Sigmoid colon (tissue), 7 donors: ENCODE data around the gene MYLK. TPM values are rescaled to one million over a fixed set of nuclear protein-coding genes. Genes with fewer than 3 reads are reported as not detected.

Source experiments
- DNase-seq: peaks from one replicate; pipeline ENCODE4 v3.0.0-alpha.2; 2019
- H3K27ac ChIP-seq, 4 donors: fragments of 200-600 bp; sonication (generic); one replicate each; pipeline ENCODE4 v1.5.1; 2016 to 2019; ENCODE audit warnings: mild to moderate bottlenecking in 1 of 4
- H3K27me3 ChIP-seq, 3 donors: fragments of 200-600 bp; sonication (generic); one replicate each; pipeline ENCODE4 v1.5.1; 2019; ENCODE audit warnings: mild to moderate bottlenecking in 1 of 3
- H3K36me3 ChIP-seq, 4 donors: fragments of 200-600 bp; sonication (generic); one replicate each; pipeline ENCODE4 v1.5.1; 2016 to 2019
- H3K4me1 ChIP-seq, 4 donors: fragments of 200-600 bp; sonication (generic); one replicate each; pipeline ENCODE4 v1.5.1; 2017 to 2019
- H3K4me3 ChIP-seq, 4 donors: fragments of 200-600 bp; sonication (generic); one replicate each; pipeline ENCODE4 v1.5.1; 2017 to 2019; ENCODE audit warnings: mild to moderate bottlenecking in 2 of 4, moderate library complexity in 1 of 4
- H3K9me3 ChIP-seq, 4 donors: fragments of 200-600 bp in 3 of 4; sonication (generic) in 3 of 4; one replicate each; pipeline versions ENCODE4 v1.5.1 to v1.6.1; 2013 to 2019
- CTCF ChIP-seq, 4 experiments: fragments of 450-650 bp in 3 of 4; fragments of 200-600 bp in 1 of 4; IDR thresholded peaks; one replicate each; pipeline ENCODE4 v1.5.1; 2016 to 2019; ENCODE audit warnings: antibody characterized with exemption in 4 of 4, mild to moderate bottlenecking in 3 of 4, moderate library complexity in 2 of 4
- EP300 ChIP-seq, 4 donors: sonication (generic); formaldehyde crosslinking; IDR thresholded peaks; one replicate each; pipeline ENCODE4 v1.6.1; 2017; ENCODE audit warnings: antibody characterized with exemption in 4 of 4
- POLR2A ChIP-seq, 2 donors: fragments of 450-650 bp; IDR thresholded peaks; one replicate each; pipeline ENCODE4 v1.6.1; 2016; ENCODE audit warnings: antibody characterized with exemption in 2 of 2, mild to moderate bottlenecking in 2 of 2, moderate library complexity in 2 of 2
- POLR2AphosphoS5 ChIP-seq, 4 donors: sonication (generic); formaldehyde crosslinking; IDR thresholded peaks; one replicate each; pipeline ENCODE4 v1.6.1; 2017; ENCODE audit warnings: antibody characterized with exemption in 4 of 4
- WGBS, 2 donors: extraction: QIAGEN DNeasy Blood & Tissue Kit; methylation state at CpG; one replicate each; pipeline ENCODE4 v1.1.7; 2013; 5-methylcytosine and 5-hydroxymethylcytosine counted together
- intact Hi-C: fragments of 100-400 bp; cut with DNase I; formaldehyde crosslinking; loops from one replicate; pipeline ENCODE4 v1.15.1; 2023
- polyA plus RNA-seq, 3 donors: library from polyadenylated mRNA; stranded (reverse); fragments of 200-250 nt; gene quantifications; one replicate each; pipeline ENCODE4 v1.2.3, GENCODE V29; 2013
- total RNA-seq, 4 donors: library from RNA; depleted of rRNA; stranded (reverse); fragments of >200 nt; gene quantifications; one replicate each; pipeline ENCODE4 v1.1.0, GENCODE V29; 2016
- donor health status: healthy with polysubstance abuse.
- donor health status: Bipolar disorder and iron deficiency.
- donor health status: healthy.

Gene MYLK
- total and polyA plus RNA-seq, 7 donors: 21.5 to 2,153 (median 1,169) TPM

DNA sequence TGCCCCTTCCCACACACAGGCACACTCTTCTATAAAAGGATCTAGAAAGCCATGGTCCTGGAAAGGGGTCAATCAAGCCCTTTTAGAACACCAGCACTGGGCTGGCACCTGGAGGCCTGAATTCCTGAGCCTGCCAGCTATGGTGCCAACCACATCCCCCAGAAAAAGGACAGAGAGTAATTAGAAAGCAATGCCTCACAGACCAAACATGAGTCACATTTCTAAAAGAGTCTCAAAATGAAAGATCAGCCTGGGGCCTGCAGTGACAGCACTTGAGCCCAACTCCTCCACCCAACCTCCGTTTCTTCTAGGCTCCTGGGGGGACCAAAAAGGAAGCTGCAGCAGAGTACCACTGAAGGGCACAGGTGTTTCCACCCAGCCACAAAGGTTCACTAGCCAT is 14.1 kb downstream of the MYLK start:
- Histone ChIP-seq H3K36me3 (no peaks in the 10 kb centered on the region), H3K4me3 (no peak overlapping the region), H3K27ac (no peak overlapping the region), H3K9me3 (no peaks in the 10 kb centered on the region), H3K27me3 (no peaks in the 10 kb centered on the region), H3K4me1 (no peaks in the 10 kb centered on the region)
- WGBS, 2 donors: 70 to 90% methylated on average over 1 of the region's 1 CpG
- intact Hi-C loops: no loop called here
- no peak for DNase-seq
- TF ChIP-seq POLR2A (IDR thresholded peaks at IDR 0.05) (no peak), CTCF (IDR thresholded peaks at IDR 0.05) (no peak), EP300 (IDR thresholded peaks at IDR 0.05) (no peak), POLR2AphosphoS5 (IDR thresholded peaks at IDR 0.05) (no peak)

- no peaks in the 10 kb centered on the region for H3K36me3 ChIP-seq
- no peak for DNase-seq
- 63 to 89% methylated on average over 1 of the region's 1 CpG for WGBS, 2 donors
- H3K27ac ChIP-seq: no peak overlapping the region
- TF ChIP-seq POLR2AphosphoS5 (IDR thresholded peaks at IDR 0.05) (no peak), POLR2A (IDR thresholded peaks at IDR 0.05) (no peak), CTCF (IDR thresholded peaks at IDR 0.05) (no peak), EP300 (IDR thresholded peaks at IDR 0.05) (no peak)
- no peaks in the 10 kb centered on the region for H3K4me1 ChIP-seq
- H3K9me3 ChIP-seq: no peaks in the 10 kb centered on the region
- intact Hi-C loops: no loop called here
- no peaks in the 10 kb centered on the region for H3K27me3 ChIP-seq
- H3K4me3 ChIP-seq: no peak overlapping the region
Measured at GRCh38 chr3:123869165-123869564, 15.0 kb downstream of the MYLK start.

DNA sequence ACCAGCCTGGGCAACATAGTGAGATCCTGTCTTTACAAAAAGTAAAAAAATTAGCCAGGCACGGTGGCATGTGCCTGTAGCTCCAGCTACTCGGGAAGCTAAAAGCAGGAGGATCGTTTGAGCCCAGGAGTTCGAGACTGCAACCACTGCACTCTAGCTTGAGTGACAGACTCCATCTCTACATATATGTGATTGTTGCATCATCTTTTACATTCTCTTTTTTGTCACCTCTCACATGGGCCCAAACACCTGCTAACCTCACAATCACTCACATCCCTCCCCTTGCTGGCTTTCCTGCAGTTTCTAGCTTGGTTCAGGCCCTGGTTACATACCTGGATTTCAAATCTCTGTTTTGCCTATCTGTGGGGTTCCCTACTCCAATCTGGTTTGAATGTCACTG is 19.4 kb downstream of the MYLK start:
- intact Hi-C loops: no loop called here
- H3K9me3 ChIP-seq: no peaks in the 10 kb centered on the region
- TF ChIP-seq CTCF (IDR thresholded peaks at IDR 0.05) (no peak), EP300 (IDR thresholded peaks at IDR 0.05) (no peak), POLR2AphosphoS5 (IDR thresholded peaks at IDR 0.05) (no peak), POLR2A (IDR thresholded peaks at IDR 0.05) (no peak)
- DNase-seq: no peak
- no peaks in the 10 kb centered on the region for H3K36me3 ChIP-seq
- H3K4me1 ChIP-seq: no peaks in the 10 kb centered on the region
- no peaks in the 10 kb centered on the region for H3K27me3 ChIP-seq
- no peak overlapping the region for H3K4me3 ChIP-seq
- no peak overlapping the region for H3K27ac ChIP-seq
- WGBS, 2 donors: 93 to 95% methylated on average over 4 of the region's 4 CpGs

DNA sequence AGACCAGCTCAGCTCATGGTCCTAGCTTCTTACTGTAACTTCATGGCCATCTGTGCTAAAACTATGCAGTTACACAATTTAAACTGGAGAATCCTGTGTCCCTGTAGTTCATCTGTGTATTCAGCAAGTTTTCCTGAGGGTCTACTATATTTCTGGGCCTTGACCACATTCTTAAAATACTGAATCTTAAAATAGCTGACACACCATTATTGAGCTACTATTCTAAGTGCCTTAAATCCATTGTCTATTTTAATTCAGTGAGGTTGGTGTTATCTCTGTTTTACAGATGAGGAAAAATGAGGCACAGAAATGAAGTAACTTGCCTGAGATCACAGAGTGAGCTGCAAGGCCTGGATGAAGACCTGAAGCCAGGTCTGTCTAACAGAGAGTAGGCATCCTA is 22.0 kb downstream of the MYLK start:
- Histone ChIP-seq H3K27me3 (no peaks in the 10 kb centered on the region), H3K9me3 (no peaks in the 10 kb centered on the region), H3K4me3 (no peak overlapping the region), H3K4me1 (no peaks in the 10 kb centered on the region), H3K27ac (no peak overlapping the region), H3K36me3 (no peaks in the 10 kb centered on the region)
- DNase-seq: no peak
- TF ChIP-seq POLR2A (IDR thresholded peaks at IDR 0.05) (no peak), CTCF (IDR thresholded peaks at IDR 0.05) (no peak), EP300 (IDR thresholded peaks at IDR 0.05) (no peak)
- intact Hi-C loops: no loop called here

DNA sequence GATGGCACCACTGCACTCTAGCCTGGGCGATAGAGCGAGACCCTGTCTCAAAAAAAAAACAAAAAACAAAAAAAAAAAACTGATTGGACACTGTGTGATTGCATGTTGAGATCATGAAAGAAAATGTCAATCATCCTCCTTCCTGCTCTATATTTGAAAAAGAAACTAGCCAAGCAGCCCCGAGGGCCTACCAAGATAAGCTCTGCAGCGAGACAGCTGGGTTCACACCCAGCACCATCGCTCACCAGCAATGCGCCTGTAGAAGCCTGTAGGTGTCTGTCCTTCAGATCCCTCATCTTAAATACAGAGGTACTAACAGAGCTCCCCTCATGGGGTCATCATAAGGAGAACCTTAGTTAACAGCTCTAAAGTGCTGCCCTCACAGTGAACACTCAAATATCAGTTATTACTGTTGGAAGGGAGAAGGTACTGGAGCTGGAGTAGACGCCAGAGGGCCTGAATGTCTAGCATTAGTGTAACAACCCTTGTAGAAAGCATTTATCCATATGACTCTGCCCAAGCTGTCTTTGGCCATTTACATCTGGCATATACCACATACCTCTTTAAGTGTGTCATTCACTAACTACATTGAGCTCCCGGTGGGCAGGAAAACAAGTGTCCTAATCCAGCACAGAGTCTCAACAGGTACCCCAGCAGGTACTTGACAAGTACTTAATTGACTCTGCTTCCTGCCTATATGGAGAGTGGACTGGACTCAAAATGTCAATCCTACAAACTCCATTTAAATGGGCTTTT is 22.9 kb downstream of the MYLK start:
- no peak for DNase-seq
- no peaks in the 10 kb centered on the region for H3K36me3 ChIP-seq
- H3K27me3 ChIP-seq: no peaks in the 10 kb centered on the region
- TF ChIP-seq POLR2A (IDR thresholded peaks at IDR 0.05) (no peak), EP300 (IDR thresholded peaks at IDR 0.05) (no peak), POLR2AphosphoS5 (IDR thresholded peaks at IDR 0.05) (no peak), CTCF (IDR thresholded peaks at IDR 0.05) (no peak)
- 91 to 92% methylated on average over 8 of the region's 8 CpGs for WGBS, 2 donors
- no peaks in the 10 kb centered on the region for H3K9me3 ChIP-seq
- no peaks in the 10 kb centered on the region for H3K4me1 ChIP-seq
- intact Hi-C loops: no loop called here
- H3K4me3 ChIP-seq: no peak overlapping the region
- no peak overlapping the region for H3K27ac ChIP-seq
